ENCODE data around the gene LENG1. TPM values are rescaled to one million over a fixed set of nuclear protein-coding genes. Genes with fewer than 3 reads are reported as not detected.
"Not testable (repeated sequence)": the region's sequence is repeated elsewhere in the genome, so short reads cannot be mapped to it uniquely, and the experiment has no call there.

The LENG1 gene
- total RNA-seq, 1 experiment from 2014 or later = 11.2 TPM

DNA sequence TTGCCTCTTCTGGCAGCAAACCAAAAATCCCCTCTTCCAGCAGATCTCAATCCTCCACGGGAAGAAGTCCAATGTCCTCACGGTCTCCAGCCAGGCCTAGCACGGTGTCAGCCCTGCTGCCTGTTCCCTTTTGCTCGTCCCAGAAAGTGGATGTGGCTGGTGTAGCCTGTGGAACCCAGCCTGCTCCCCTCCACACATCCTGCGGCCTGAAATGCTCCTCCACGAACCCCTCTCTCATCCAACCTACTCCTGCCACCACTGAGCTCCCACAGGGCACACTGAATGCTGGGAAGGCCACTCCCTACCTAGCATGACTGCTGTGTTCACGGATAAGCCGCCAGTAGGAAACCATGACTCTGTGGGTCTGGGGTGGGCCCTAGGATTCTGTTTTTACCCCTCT is 26.8 kb upstream of the LENG1 start:
- Histone ChIP-seq H3K4me1 (ENCODE audit: control insufficient read depth, insufficient read depth, low read length) (peaks cover 8% of the 10 kb centered on the region; the same call in 1 of the 2 replicates), H3K4me3 (ENCODE audit: low read depth in 2 of 2, low read length in 2 of 2) (no peak overlapping the region), H3K27ac (ENCODE audit: low read length) (no peak overlapping the region), H3K9me3 (ENCODE audit: control insufficient read depth, insufficient read depth, low read depth, low read length) (no peaks in the 10 kb centered on the region), H3K27me3 (ENCODE audit: control insufficient read depth, insufficient read depth, low read length) (no peaks in the 10 kb centered on the region), H3K36me3 (ENCODE audit: control insufficient read depth, insufficient read depth, low read length) (no peaks in the 10 kb centered on the region; the same call in 1 of the 2 replicates)
- DNase-seq (ENCODE audit: low read depth, low spot score) = no peak
- ATAC-seq = no peak
- in situ Hi-C loops (cut with HindIII; ENCODE audit: low pct_unique_long_range_greater_than_20kb, low sequenced_read_pairs) = no loop called here
- POLR2A ChIA-PET = interaction anchor here (1.2 kb wide), 1 partner anchor 17 kb away, joined by 3 read pairs; no protein-coding TSS in a partner anchor
- CTCF ChIA-PET = no interaction called here
- intact Hi-C loops (cut with micrococcal nuclease; ENCODE audit: unreplicated experiment) = no loop called here
- TF ChIP-seq POLR2AphosphoS5 (IDR thresholded peaks at IDR 0.05; ENCODE audit: low read depth, low read length) = no peak
- TF ChIP-seq TCF7L2 (IDR thresholded peaks at IDR 0.05; ENCODE audit: low read depth, low read length) = no peak
- TF ChIP-seq, protein P1, sequence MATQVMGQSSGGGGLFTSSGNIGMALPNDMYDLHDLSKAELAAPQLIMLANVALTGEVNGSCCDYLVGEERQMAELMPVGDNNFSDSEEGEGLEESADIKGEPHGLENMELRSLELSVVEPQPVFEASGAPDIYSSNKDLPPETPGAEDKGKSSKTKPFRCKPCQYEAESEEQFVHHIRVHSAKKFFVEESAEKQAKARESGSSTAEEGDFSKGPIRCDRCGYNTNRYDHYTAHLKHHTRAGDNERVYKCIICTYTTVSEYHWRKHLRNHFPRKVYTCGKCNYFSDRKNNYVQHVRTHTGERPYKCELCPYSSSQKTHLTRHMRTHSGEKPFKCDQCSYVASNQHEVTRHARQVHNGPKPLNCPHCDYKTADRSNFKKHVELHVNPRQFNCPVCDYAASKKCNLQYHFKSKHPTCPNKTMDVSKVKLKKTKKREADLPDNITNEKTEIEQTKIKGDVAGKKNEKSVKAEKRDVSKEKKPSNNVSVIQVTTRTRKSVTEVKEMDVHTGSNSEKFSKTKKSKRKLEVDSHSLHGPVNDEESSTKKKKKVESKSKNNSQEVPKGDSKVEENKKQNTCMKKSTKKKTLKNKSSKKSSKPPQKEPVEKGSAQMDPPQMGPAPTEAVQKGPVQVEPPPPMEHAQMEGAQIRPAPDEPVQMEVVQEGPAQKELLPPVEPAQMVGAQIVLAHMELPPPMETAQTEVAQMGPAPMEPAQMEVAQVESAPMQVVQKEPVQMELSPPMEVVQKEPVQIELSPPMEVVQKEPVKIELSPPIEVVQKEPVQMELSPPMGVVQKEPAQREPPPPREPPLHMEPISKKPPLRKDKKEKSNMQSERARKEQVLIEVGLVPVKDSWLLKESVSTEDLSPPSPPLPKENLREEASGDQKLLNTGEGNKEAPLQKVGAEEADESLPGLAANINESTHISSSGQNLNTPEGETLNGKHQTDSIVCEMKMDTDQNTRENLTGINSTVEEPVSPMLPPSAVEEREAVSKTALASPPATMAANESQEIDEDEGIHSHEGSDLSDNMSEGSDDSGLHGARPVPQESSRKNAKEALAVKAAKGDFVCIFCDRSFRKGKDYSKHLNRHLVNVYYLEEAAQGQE (IDR thresholded peaks at IDR 0.05; ENCODE audit: insufficient read depth in 1 of 2, low read depth in 2 of 2, low read length in 1 of 2) = no peak
- TF ChIP-seq SIN3A (IDR thresholded peaks at IDR 0.05; ENCODE audit: borderline replicate concordance, insufficient read depth, low read depth, low read length) = no peak
- TF ChIP-seq, protein P2, sequence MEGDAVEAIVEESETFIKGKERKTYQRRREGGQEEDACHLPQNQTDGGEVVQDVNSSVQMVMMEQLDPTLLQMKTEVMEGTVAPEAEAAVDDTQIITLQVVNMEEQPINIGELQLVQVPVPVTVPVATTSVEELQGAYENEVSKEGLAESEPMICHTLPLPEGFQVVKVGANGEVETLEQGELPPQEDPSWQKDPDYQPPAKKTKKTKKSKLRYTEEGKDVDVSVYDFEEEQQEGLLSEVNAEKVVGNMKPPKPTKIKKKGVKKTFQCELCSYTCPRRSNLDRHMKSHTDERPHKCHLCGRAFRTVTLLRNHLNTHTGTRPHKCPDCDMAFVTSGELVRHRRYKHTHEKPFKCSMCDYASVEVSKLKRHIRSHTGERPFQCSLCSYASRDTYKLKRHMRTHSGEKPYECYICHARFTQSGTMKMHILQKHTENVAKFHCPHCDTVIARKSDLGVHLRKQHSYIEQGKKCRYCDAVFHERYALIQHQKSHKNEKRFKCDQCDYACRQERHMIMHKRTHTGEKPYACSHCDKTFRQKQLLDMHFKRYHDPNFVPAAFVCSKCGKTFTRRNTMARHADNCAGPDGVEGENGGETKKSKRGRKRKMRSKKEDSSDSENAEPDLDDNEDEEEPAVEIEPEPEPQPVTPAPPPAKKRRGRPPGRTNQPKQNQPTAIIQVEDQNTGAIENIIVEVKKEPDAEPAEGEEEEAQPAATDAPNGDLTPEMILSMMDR (IDR thresholded peaks at IDR 0.05) = no peak
- TSS peak; percentile 61 for BruUV-seq (replicated peaks)

DNA sequence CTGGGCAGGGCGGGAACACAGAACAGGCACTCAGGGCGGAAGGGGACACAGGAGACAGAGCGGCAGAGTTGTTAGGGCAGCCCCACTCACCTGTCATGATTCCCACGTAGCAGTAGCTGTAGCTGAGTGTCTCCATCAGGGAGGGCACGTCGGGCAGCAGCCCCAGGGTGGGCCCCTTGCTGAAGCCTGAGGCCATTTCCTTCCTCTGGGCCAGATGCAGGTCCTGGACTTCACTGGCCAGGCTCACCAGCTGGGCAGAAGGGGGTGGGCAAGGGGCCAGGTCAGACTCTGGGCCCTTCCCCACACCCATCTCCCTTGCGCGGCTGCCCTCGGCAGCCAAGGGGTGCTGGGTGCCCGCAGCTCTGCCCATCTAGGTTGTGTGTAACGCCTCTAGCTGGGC is 23.9 kb upstream of the LENG1 start:
- Histone ChIP-seq H3K4me1 (ENCODE audit: control insufficient read depth, insufficient read depth, low read length) (peaks cover 6% of the 10 kb centered on the region; the same call in 1 of the 2 replicates), H3K27ac (ENCODE audit: low read length) (no peak overlapping the region), H3K27me3 (ENCODE audit: control insufficient read depth, insufficient read depth, low read length) (no peaks in the 10 kb centered on the region), H3K4me3 (ENCODE audit: low read depth in 2 of 2, low read length in 2 of 2) (no peak overlapping the region), H3K9me3 (ENCODE audit: control insufficient read depth, insufficient read depth, low read depth, low read length) (no peaks in the 10 kb centered on the region), H3K36me3 (ENCODE audit: control insufficient read depth, insufficient read depth, low read length) (no peaks in the 10 kb centered on the region; the same call in 1 of the 2 replicates)
- no TSS peak for BruUV-seq (replicated peaks)
- intact Hi-C loops (cut with micrococcal nuclease; ENCODE audit: unreplicated experiment) = no loop called here
- in situ Hi-C loops (cut with HindIII; ENCODE audit: low pct_unique_long_range_greater_than_20kb, low sequenced_read_pairs) = no loop called here
- TF ChIP-seq TCF7L2 (IDR thresholded peaks at IDR 0.05; ENCODE audit: low read depth, low read length) = no peak
- TF ChIP-seq POLR2AphosphoS5 (IDR thresholded peaks at IDR 0.05; ENCODE audit: low read depth, low read length) = no peak
- TF ChIP-seq, protein P2 (IDR thresholded peaks at IDR 0.05) = no peak
- TF ChIP-seq SIN3A (IDR thresholded peaks at IDR 0.05; ENCODE audit: borderline replicate concordance, insufficient read depth, low read depth, low read length) = no peak
- TF ChIP-seq, protein P1 (IDR thresholded peaks at IDR 0.05; ENCODE audit: insufficient read depth in 1 of 2, low read depth in 2 of 2, low read length in 1 of 2) = no peak
- CTCF ChIA-PET = no interaction called here
- DNase-seq (ENCODE audit: low read depth, low spot score) = no peak
- ATAC-seq = no peak
- POLR2A ChIA-PET = no interaction called here

DNA sequence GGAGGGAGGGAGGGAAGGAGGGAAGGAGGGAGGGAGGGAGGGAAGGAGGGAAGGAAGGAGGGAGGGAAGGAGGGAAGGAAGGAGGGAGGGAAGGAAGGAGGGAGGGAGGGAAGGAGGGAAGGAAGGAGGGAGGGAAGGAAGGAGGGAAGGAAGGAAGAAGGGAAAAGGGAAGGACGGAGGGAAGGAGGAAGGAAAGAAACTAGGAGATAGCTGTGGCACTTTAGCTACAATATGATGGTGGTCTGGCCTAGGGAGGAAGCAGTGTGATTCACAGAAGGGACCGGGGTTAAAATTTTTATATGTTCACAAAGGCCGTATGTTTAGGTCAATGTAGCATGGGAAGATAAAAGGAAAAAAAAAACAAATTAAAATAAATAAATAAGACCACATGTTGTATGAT is 22.4 kb upstream of the LENG1 start:
- ATAC-seq; CTCF ChIA-PET; intact Hi-C loops (cut with micrococcal nuclease; ENCODE audit: unreplicated experiment); H3K27me3 ChIP-seq (ENCODE audit: control insufficient read depth, insufficient read depth, low read length); in situ Hi-C loops (cut with HindIII; ENCODE audit: low pct_unique_long_range_greater_than_20kb, low sequenced_read_pairs); H3K9me3 ChIP-seq (ENCODE audit: control insufficient read depth, insufficient read depth, low read depth, low read length); H3K36me3 ChIP-seq (ENCODE audit: control insufficient read depth, insufficient read depth, low read length); H3K4me3 ChIP-seq (ENCODE audit: low read depth in 2 of 2, low read length in 2 of 2); DNase-seq (ENCODE audit: low read depth, low spot score); H3K27ac ChIP-seq (ENCODE audit: low read length); BruUV-seq (replicated peaks); H3K4me1 ChIP-seq (ENCODE audit: control insufficient read depth, insufficient read depth, low read length): not testable (repeated sequence)
- POLR2A ChIA-PET = interaction anchor here (0.7 kb wide), 1 partner anchor 12 kb away, joined by 6 read pairs; no protein-coding TSS in a partner anchor
